NCI-H2196 (cell line): ENCODE results near the gene C3orf18.
A peak's percentile ranks its signal among the peaks of the same experiment; 100 is the strongest.

Experiments used
- DNase-seq: peaks from one replicate; lab custom pipeline; 2025; ENCODE audit not compliant: unreplicated experiment; lab: John Stamatoyannopoulos, UW

Gene C3orf18

GRCh38 chr3:50580683-50581458 lies 13.3 kb upstream of the C3orf18 start:
- DNase-seq: no peak

- no peak for DNase-seq
These were observed 9.8 kb upstream of the C3orf18 start for GRCh38 chr3:50577348-50577747.

- no peak for DNase-seq
These were observed 7.8 kb upstream of the C3orf18 start for GRCh38 chr3:50575372-50575771.

- no peak for DNase-seq
These were observed 6.9 kb upstream of the C3orf18 start for GRCh38 chr3:50574444-50574831.

GRCh38 chr3:50573566-50574443 lies 6.3 kb upstream of the C3orf18 start:
- DNase-seq: no peak

GRCh38 chr3:50572801-50573371 lies 5.3 kb upstream of the C3orf18 start:
- DNase-seq: no peak

- DNase-seq: peak; percentile 57
These were observed 4.6 kb upstream of the C3orf18 start for GRCh38 chr3:50572158-50572557.

- DNase-seq: no peak
These were observed 3.9 kb upstream of the C3orf18 start for GRCh38 chr3:50571486-50571885.

GRCh38 chr3:50570508-50571279 lies 3.1 kb upstream of the C3orf18 start:
- DNase-seq: no peak

GRCh38 chr3:50568947-50569749 lies 1.6 kb upstream of the C3orf18 start, which contains the start of gene HEMK1:
TSS of gene HEMK1 (plus strand) at chr3:50569522. CDS start at chr3:50571105, 1,583 bp downstream.
- DNase-seq: peak; percentile 81

GRCh38 chr3:50567011-50567385 lies 549 bp downstream of the C3orf18 start:
- DNase-seq: no peak

- DNase-seq: no peak
These were observed 3.2 kb downstream of the C3orf18 start for GRCh38 chr3:50564321-50564720.

GRCh38 chr3:50563867-50564266 lies 3.7 kb downstream of the C3orf18 start:
- no peak for DNase-seq

- no peak for DNase-seq
These were observed 4.7 kb downstream of the C3orf18 start for GRCh38 chr3:50562861-50563260.

GRCh38 chr3:50559702-50560101 lies 7.8 kb downstream of the C3orf18 start:
- peak; percentile 7 for DNase-seq

- DNase-seq: no peak
These were observed 9.6 kb downstream of the C3orf18 start for GRCh38 chr3:50557915-50558314.

- no peak for DNase-seq
These were observed 10.4 kb downstream of the C3orf18 start for GRCh38 chr3:50557106-50557505.

- DNase-seq: no peak
These were observed 13.0 kb downstream of the C3orf18 start for GRCh38 chr3:50554553-50554952.

- DNase-seq: no peak
These were observed 14.9 kb downstream of the C3orf18 start for GRCh38 chr3:50552598-50552997.
